GM04503 (cell line): Measurements from ENCODE around the gene E2F6.
A peak's percentile ranks its signal among the peaks of the same experiment; 100 is the strongest.

ENCODE experiments used
- DNase-seq: peaks from one replicate; pipeline ENCODE4 v3.0.0-alpha.2; 2012; ENCODE audit warnings: low read depth

The E2F6 gene

GRCh38 chr2:11457935-11458334 is 8.0 kb downstream of the E2F6 start:
- no peak for DNase-seq

- DNase-seq, result no peak
Measured at GRCh38 chr2:11456251-11456650, 9.7 kb downstream of the E2F6 start.

GRCh38 chr2:11454824-11455223 is 11.1 kb downstream of the E2F6 start:
- no peak for DNase-seq

- DNase-seq, result no peak
Measured at GRCh38 chr2:11450791-11451190, 15.2 kb downstream of the E2F6 start.

GRCh38 chr2:11446733-11447248 is 19.2 kb downstream of the E2F6 start:
- no peak for DNase-seq

- DNase-seq, result no peak
Measured at GRCh38 chr2:11444737-11445136, 21.2 kb downstream of the E2F6 start.

GRCh38 chr2:11438555-11439080 is 27.3 kb downstream of the E2F6 start:
- no peak for DNase-seq

GRCh38 chr2:11437602-11438001 is 28.4 kb downstream of the E2F6 start:
- no peak for DNase-seq

GRCh38 chr2:11435036-11435435 is 30.9 kb downstream of the E2F6 start:
- DNase-seq, result no peak

- no peak for DNase-seq
Measured at GRCh38 chr2:11434443-11434842, 31.5 kb downstream of the E2F6 start.

- no peak for DNase-seq
Measured at GRCh38 chr2:11433822-11434221, 32.1 kb downstream of the E2F6 start.

- DNase-seq, result no peak
Measured at GRCh38 chr2:11430729-11431128, 35.2 kb downstream of the E2F6 start.

- no peak for DNase-seq
Measured at GRCh38 chr2:11427224-11427623, 38.7 kb downstream of the E2F6 start.

GRCh38 chr2:11422901-11423435 is 43.0 kb downstream of the E2F6 start:
- no peak for DNase-seq

GRCh38 chr2:11422491-11422865 is 43.5 kb downstream of the E2F6 start:
- DNase-seq, result no peak

- no peak for DNase-seq
Measured at GRCh38 chr2:11421863-11422490, 44.0 kb downstream of the E2F6 start.

- no peak for DNase-seq
Measured at GRCh38 chr2:11420671-11421070, 45.3 kb downstream of the E2F6 start.

GRCh38 chr2:11420190-11420589 is 45.8 kb downstream of the E2F6 start:
- no peak for DNase-seq

- peak; percentile 44 for DNase-seq
Measured at GRCh38 chr2:11419781-11420180, 46.2 kb downstream of the E2F6 start.

GRCh38 chr2:11417946-11418585 is 47.9 kb downstream of the E2F6 start:
- DNase-seq, result no peak

GRCh38 chr2:11416931-11417330 is 49.0 kb downstream of the E2F6 start:
- DNase-seq, result no peak

- no peak for DNase-seq
Measured at GRCh38 chr2:11416186-11416585, 49.8 kb downstream of the E2F6 start.

GRCh38 chr2:11414372-11415124 is 51.4 kb downstream of the E2F6 start:
- no peak for DNase-seq
